HL-60 (cell line): Measurements from ENCODE around the gene PPP2R5C.

ENCODE experiments used
- CTCF ChIP-seq: IDR thresholded peaks from one replicate; pipeline ENCODE4 v1.5.1; 2011; ENCODE audit warnings: low read length, control low read depth, inconsistent platforms; ENCODE audit not compliant: insufficient read depth
- POLR2AphosphoS5 ChIP-seq: IDR thresholded peaks from 2 replicates; pipeline ENCODE4 v1.6.1; 2012; ENCODE audit warnings: low read depth
- TF ChIP-seq, protein P1 (sequence below): IDR thresholded peaks from 2 replicates; pipeline ENCODE4 v1.6.1; 2012; ENCODE audit warnings: low read depth; ENCODE audit not compliant: insufficient replicate concordance

- no peak for TF ChIP-seq POLR2AphosphoS5
- TF ChIP-seq CTCF: no peak
- TF ChIP-seq, protein P1, sequence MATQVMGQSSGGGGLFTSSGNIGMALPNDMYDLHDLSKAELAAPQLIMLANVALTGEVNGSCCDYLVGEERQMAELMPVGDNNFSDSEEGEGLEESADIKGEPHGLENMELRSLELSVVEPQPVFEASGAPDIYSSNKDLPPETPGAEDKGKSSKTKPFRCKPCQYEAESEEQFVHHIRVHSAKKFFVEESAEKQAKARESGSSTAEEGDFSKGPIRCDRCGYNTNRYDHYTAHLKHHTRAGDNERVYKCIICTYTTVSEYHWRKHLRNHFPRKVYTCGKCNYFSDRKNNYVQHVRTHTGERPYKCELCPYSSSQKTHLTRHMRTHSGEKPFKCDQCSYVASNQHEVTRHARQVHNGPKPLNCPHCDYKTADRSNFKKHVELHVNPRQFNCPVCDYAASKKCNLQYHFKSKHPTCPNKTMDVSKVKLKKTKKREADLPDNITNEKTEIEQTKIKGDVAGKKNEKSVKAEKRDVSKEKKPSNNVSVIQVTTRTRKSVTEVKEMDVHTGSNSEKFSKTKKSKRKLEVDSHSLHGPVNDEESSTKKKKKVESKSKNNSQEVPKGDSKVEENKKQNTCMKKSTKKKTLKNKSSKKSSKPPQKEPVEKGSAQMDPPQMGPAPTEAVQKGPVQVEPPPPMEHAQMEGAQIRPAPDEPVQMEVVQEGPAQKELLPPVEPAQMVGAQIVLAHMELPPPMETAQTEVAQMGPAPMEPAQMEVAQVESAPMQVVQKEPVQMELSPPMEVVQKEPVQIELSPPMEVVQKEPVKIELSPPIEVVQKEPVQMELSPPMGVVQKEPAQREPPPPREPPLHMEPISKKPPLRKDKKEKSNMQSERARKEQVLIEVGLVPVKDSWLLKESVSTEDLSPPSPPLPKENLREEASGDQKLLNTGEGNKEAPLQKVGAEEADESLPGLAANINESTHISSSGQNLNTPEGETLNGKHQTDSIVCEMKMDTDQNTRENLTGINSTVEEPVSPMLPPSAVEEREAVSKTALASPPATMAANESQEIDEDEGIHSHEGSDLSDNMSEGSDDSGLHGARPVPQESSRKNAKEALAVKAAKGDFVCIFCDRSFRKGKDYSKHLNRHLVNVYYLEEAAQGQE: no peak
Observed at GRCh38 chr14:101861464-101861863, 100.0 kb downstream of the PPP2R5C start.
